Hindlimb muscle (tissue), 1 donor: Measurements from ENCODE around the gene CDK13. TPM values are rescaled to one million over a fixed set of nuclear protein-coding genes. Genes with fewer than 3 reads are reported as not detected.
"Not testable (repeated sequence)": the region's sequence is repeated elsewhere in the genome, so short reads cannot be mapped to it uniquely, and the experiment has no call there.

Source experiments
- DNase-seq: peaks from one replicate; pipeline ENCODE4 v3.0.0-alpha.2; 2013
- polyA plus RNA-seq: library from polyadenylated mRNA; unstranded; fragments of 120-200 nt; gene quantifications from one replicate; pipeline ENCODE4 v1.2.1, GENCODE V29; 2013; ENCODE audit not compliant: insufficient read length

The CDK13 gene
- polyA plus RNA-seq, result 38.5 TPM

DNA sequence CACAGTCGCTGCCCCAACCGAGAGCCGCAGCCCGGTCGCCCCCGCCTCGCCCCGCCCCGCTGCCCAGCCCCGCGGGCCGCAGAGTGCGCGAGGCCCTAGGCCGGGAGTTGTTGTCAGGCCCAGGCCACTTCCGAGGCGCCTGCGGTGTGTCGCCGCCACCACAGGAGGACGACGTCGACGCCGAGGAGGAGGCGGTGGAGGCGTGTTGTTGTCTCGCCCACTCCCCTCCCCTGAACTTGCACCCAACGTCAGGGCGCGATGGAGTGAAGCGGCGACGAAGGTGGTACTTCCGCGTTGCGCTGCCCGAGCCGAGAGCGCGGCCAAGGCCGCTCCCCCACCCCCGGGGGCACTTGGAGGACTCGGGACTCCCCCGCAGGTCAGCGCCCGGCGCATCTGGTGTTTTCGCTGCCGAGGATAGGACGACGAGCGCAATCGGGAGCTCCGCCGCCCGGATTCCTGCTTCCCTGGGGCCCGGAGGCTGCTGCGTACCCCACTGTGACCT is at the start of gene CDK13:
Gene CDK13, plus strand, starts transcription at position 286 of the 502 bp plus-strand sequence. CDS start 386 bp downstream, outside the sequence.
- DNase-seq, result peak; percentile 81

DNA sequence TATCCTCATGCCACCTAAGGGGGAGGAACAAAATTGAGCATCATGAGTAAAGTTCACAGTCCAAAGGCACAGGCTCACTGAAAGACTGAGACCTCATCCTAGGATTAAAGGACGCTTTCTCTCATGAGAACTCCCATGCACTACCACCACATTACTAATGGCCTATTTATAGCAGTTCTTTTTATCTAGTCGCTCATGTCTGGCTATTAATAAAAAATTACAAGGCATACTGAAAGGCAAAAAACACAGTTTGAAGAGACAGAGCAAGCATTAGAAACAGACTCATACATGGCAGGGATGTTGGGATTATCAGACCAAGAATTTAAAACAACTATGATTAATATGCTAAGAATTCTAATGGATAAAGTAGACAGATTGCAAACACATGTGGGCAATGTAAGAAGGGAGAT is 46.0 kb upstream of the CDK13 start:
- no peak for DNase-seq

DNA sequence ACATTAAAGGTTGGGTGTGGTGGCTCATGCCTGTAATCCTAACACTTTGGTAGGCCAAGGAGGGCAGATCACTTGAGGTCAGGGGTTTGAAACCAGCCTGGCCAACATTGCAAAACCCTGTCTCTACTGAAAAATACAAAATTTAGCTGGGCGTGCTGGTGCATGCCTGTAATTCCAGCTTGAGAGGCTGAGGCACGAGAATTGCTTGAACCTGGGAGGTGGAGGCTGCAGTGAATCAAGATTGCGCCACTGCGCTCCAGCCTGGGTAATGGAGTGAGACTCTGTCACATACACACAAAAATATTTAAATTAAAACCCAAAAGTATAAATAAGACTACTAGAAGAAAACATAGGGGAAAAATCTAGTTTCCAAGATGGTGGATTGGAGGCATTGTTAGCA is 41.9 kb upstream of the CDK13 start:
- DNase-seq, result no peak

DNA sequence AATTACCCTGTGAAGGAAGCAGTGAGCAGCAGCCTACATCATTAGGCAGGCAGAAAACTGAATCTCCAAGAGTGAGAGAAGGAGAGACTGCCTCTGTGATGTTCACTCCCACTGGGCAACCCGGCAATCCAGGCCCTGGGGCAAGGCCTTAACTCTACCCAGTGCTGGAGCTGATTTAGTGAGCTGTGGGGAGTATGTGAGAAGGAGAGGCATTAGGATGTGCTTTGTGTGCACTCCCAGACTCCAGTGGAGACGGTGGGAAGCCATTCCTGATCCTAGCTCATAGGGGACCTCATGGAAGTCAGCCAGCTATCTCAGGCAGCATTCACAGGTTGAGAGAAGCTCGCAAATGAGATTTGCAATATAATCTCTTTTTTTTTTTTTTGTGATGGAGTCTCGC is 41.1 kb upstream of the CDK13 start:
- no peak for DNase-seq

DNA sequence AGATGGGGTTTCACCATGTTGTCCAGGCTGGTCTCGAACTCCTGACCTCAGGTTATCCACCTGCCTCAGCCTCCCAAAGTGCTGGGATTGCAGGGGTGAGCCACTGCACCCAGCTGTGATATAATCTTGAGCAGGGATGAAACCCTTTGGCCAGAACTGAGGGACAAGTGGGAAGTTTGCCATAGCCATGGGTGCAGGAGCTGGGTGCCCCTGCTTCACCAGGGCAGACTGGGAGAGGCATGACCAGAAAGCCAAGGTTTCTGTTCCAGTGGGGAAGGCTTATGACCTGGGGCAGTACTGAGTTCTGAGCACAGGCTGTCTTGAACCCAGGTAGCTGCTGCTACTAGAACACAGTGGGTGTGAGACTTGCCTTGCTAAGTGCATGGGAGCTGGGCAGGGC is 40.5 kb upstream of the CDK13 start:
- DNase-seq, result no peak

DNA sequence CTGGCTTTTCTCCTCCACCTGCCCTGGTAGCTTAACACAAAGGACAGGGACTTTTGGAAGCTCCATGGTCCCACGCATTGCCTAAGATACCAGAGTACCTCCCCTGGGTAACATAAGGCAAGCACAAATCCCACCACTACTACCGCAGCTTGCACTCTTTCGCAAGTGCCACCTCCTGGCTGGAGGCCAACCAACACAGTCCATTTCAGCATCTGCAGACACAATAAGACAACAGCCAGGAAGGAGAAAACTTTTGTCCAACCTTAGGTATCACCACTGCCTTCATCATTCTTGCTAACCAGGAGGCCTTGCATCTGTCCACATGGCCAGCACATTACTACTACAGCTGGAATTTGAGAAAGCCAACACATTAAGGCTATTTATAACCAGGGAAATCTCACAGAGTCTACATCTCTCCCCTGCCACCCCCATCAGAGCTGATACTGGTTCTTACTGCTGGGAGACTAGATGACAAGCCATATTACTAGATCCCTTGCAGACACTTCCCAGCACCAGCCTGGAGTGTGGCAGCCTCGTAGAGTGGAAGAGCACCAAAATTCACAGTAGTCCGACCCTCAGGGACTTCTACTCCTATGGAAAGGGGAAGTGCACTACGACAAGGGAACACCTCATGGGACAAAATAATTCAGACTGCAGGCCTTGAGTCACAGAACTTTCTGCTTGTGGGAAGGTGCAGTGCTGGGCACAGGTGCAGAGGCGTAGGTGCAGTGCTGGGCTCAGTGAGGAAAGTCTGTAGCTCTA is 39.8 kb upstream of the CDK13 start:
- DNase-seq, result no peak

DNA sequence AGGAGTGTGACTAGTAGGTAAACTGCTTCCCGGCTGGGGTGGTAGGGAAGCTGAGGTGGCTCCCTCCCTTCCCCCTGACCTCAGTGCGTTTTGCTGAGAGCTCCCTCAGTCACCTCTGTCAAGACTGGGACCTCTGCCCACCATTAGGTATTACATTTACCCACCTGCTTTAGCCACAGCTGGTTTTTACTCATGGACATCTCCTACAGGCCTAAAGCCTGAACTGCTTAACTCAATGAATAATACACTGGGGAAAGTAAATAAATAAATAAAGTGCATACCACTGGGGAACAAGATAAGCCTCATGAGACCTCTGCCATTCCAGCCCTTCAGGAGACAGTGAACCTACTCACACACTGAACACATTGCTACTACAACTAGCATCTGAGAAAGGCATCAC is 38.9 kb upstream of the CDK13 start:
- no peak for DNase-seq

DNA sequence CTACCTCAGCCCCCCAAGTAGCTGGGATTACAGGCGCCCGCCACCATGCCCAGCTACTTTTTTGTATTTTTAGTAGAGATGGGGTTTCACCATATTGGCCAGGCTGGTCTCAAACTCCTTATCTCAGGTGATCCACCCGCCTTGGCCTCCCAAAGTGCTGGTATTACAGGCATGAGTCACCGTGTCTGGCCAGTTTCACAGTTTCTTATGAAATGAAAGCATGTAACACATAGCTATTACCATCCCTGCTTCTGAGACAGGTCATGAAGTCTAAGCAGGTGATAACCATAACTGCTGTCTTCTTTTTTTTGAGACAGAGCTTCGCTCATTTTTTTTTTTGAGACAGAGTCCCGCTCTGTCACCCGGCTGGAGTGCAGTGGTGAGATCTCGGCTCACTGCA is 34.2 kb upstream of the CDK13 start:
- DNase-seq, result not testable (repeated sequence)

DNA sequence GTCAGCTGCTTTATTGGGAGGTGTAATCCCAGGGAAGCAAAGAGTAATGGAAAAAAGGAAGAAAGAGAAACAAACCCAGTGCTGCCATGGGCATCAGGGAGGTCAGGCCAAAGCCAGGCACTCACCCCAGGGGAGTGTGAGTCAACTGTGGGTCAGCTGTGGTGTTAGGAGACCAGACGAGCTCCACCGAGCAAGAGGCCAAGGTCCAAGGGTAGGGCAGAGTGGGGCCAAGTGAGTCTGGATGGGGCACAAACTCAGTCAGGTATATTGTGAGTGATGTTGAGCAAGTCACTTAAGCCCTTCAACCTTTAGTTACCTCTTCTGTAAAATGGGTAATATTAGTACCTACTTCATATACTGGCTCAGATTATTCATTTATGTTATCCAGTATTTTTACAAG is 30.4 kb upstream of the CDK13 start:
- DNase-seq, result no peak

DNA sequence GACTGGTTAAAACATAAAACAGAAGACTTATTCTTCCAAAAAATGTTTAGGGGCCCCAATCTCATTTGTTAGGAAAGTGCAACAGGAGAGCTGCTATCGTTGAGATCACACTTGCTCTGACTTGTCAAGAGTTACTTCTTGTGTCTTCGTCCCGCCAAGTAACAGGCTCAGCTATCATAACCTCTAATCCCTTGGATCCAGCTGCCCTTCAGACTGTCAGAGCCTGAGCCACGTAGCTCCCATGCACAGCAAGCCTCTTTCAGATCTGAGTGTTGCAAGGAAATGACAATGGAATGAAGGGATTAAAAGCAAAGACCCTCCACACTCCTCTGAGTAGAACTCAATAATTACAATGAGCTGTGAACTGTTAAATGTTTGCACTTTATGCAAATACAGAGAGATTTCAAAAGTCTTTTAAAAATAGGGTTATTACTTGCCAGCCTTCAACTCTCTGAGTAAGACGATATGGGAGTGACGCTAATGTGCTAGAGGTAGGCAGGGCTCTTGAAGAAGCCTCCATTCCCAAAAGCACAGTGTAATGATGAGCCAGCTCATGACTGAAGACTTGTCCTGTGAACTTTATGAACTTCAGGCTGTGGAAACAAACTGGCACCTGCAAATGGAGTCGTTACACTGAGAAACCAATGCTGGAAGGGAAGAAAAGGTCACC is 28.4 kb upstream of the CDK13 start:
- peak; percentile 9 for DNase-seq

DNA sequence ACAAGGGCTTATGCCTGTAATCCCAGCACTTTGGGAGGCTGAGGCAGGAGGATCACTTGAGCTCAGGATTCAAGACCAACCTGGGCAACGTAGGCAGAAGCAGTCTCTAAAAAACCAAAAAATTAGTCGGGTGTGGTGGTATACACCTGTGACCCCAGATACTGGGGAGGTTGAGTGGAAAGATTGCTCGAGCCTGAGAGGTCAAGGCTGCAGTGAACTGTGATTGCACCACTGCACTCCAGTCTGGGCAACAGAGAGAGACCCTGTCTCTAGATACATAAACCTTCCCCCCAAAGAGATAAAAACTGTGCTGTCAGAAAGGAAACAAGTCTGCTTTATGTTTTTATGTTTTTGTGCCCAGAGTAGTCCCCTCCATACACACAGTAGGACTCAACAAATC is 27.5 kb upstream of the CDK13 start:
- DNase-seq, result no peak

DNA sequence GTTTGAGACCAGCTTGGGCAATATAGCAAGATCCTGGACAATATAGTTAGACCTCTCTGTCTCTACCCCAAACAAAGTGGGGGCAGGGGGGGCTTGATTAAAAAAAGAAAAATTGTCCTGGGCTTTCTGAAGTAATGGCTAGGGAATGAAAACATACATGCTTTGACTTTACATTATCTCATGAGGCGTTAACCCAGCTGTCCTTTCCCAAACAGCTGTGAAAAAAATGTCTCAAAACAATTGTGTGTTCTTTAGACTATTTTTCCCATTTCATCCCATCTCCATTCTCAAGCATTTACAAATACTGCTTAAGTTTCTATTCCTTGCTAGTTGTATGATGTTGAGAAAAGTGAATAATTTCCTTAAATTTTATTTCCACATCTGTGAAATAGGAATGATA is 27.0 kb upstream of the CDK13 start:
- no peak for DNase-seq

DNA sequence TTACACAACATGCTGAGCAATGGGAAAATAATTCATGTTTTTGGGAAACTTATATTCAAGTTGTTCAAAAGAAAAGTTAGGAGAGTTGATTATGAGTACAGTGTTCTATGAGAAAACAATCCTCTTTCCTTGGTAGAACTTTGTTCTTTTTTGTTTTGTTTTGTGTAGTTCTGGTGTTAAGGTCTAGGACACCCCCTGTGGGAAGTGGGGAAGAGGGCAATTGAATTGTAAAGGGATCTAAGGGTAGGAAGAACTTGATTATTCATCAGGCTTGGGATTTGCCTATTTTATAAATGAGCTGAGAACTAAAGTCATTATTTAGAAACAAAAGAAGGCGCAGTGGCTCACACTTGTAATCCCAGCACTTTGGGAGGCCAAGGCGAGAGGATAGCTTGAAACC is 25.9 kb upstream of the CDK13 start:
- DNase-seq, result no peak

DNA sequence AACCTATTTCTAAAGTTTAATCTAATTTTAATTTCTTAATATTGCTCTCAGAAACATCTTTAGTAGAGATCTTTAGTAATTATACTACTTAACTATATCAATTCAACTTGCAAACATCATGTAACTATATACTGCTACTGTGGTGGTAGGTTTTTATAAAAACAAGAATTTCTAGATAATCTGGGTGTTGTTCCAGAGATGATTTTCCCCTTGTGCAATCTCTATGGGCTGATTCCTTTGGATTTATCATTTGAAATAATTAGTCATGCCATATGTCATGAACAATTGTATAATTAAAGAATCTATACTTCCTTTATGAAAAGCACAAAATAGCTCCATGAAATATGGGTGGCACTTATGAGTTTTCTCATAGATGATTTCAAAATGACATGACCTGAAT is 23.9 kb upstream of the CDK13 start:
- no peak for DNase-seq

DNA sequence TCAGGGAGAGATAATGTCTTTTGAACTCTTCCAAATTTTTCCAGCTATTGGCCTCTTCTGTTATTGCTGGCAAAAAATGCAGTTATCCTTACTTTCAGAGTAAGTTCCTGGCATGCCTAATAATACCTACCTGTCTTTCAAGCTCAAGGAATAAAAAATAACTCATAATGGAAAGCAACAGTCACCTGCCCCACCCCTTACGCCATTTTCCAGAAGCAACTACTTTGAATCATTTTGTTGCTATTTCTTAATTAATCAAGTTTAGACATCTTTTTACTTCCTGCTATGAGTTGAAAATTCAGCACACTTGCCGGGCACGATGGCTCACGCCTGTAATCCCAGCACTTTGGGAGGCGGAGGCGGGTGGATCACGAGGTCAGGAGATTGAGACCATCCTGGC is 23.0 kb upstream of the CDK13 start:
- DNase-seq, result no peak

DNA sequence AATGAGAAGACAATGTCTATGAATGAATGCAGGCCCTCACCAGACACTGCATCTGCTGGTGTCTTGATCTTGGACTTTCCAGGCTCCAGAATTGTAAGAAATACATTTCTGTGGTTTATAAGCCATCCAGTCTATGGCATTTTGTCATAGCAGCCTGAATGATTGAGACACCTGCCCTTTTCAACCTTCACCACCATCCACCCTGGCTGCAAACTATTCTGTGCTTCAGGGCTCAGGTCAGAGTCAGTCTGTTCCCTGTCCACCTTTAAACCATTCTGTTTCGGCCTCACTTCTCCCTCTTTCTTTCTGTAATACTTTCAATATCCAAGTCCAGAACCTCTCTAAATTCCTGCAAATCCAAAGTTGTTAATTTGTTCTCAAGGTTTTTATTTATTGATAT is 15.9 kb upstream of the CDK13 start:
- no peak for DNase-seq

DNA sequence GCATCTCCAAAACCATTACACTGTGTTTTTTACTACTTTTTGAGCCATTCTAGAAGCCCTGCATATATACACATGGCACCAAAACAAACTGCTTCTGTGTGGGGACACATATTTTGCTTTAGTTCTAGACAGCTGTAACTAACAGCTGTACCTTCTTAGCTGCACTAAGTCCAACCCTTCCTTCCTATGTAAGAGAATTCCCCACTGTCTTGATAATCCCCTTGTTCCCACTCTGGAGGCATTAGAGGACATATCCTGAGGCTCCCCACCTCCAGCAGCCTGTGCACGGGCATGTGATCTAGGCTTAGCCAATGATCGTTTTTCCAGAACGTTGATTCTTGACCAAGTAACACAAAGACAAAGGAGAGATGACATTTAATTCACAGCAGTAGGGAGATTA is 13.3 kb upstream of the CDK13 start:
- no peak for DNase-seq

DNA sequence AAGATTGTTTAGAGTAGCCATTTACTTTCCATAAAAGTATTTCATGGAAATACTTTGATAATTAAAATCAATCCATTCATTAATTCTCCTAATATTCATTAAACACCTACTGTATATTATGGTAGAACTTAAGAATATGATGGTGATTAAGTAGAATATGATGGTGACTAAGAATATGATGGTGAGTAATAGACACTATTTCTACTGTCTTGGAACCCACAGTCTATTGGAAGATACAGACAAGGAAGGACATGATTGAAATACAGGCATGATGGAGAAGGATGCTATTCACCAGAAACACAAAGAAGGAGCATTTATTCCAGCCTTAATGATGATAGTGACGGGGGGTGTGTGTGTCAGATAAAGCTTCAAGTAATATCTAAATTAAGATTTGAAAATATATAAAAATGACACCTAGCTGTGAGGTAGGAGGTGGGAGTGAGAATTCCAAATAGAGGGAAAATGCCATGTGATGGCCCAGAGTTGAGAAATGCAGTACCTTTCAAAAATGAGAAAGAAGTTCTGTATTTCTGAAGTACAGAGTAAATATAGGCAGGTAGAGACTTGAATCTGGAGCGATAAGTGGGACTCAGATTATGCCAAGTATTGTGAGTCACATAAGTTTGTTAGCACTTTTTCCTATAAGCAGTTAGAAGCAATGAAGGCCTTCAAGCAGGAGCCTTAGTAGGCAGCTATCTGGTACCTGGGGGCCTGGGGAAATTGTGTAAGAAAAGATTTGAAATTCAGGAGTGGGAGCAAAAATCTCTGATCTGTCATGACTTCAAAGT is 12.5 kb upstream of the CDK13 start:
- no peak for DNase-seq

DNA sequence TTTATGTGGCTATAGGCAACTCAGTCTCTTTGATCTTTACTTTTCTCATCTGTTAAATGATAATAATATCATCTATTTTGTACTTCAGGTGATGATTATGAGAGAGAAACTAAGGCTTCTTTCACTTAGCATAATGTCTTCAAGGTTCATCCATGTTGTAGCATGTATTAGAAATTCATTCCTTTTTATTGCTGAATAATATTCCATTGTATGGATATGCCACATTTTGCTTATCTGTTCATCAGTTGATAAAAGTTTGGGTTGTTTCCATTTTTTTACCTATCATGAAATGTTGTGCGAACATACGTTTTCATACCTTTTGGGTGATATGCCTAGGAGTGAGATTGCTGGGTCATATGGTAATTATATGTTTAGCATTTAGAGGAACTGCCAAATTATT is 7.2 kb upstream of the CDK13 start:
- no peak for DNase-seq

DNA sequence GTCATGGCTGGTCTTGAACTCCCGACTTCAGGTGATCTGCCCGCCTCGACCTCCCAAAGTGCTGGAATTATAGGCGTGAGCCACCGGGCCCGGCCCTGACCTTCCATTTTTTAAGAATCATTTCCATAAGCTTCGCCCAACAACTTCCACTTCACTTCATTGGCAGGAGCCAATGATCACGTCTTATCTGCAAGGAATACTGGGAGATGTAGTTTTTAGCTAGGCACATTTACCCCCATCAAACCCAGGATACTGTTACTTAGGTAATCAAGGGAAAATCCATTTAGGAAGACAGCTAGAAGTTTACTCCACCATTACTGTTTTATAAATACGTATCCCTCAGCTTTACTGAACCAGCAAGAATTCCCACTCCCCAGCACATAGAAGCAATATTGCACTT is 3.4 kb upstream of the CDK13 start:
- no peak for DNase-seq

DNA sequence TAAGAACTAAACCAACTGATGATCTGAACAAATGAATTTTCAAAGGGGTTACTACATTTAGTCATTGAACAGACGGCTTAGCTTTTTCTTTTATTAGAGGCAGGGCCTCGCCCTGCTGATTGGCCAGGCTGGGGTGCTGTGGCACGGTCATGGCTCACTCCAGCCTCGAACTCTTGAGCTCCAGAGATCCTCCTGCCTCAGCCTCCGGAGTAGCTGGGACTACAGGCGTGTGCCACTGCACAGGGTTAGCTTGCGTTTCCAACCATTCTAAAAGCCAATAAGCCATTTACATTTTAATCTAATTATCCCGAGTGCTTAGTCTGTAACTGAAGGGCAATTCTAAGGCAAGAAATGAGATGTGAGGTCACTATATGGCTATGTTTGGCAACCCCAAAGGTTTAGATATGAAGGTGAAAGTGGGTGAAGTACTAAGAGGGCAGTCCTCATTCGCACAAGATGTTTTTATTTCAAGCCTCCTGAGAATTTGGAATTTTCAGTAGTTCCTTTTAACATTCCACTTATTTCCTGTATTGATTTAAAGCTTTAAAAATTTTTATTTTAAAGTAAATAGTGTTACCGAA is 1.6 kb upstream of the CDK13 start:
- DNase-seq, result no peak

DNA sequence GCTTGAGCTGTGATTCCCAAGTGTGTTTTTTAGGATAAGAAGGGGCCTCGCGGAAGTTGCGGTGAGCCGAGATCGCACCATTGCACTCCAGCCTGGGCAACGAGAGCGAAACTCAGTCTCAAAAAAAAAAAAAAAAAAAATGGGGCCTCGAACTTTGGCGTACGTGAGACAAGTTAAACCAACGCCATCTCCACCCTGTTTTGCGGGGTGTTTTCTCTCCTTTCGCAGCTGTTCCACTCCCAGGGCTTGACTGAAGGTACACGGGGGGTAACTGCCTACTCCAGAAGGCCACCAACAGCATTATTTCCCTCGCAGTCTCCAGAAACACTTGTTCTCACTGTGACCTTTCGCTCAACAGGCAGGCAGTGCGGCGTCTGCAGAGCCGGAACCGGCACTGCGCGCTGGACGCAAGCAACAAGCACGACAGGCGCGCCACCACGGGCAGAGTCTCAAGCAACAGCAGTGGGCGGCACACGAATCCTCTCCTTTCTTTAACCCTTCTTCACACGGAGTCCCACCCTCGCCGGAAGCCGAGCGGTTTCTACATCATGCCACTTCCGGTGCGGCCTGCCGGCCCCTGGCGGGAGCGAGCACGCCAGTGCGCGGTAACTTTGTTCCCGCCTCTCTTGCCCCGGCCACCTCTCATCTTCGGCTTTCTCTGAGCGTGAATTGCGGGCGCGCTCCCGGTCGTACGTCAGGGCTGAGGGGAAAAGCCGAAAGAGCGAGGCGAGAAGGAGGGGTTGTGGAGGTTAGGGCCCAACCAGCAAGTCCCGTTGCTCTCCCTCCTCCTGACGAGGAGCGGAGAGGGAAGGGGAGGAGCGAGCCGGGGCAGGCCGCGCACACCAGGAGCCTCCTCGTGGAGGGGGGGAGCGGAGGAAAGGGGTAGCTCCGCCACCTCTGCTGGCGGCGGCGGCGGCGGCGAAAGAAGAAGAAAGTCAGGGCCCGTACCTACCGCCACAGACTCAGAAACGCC is 814 bp upstream of the CDK13 start:
- DNase-seq, result peak; percentile 99
